Measurements from ENCODE around the gene SEC61G.

- TF ChIP-seq BACH2 (CRISPR knock-in tag; IDR thresholded peaks at IDR 0.05; ENCODE audit: borderline replicate concordance) (no peak), ISL1 (CRISPR knock-in tag; IDR thresholded peaks at IDR 0.05) (no peak), RARB (CRISPR knock-in tag; IDR thresholded peaks at IDR 0.05) (no peak), ZNF565 (CRISPR knock-in tag; conservative IDR thresholded peaks at IDR 0.05; ENCODE audit: low read depth) (no peak), PATZ1 (CRISPR knock-in tag; IDR thresholded peaks at IDR 0.05; ENCODE audit: borderline replicate concordance) (no peak), TSHZ2 (CRISPR knock-in tag; IDR thresholded peaks at IDR 0.05) (no peak), ZNF8 (CRISPR knock-in tag; IDR thresholded peaks at IDR 0.05) (no peak), CSRNP3 (CRISPR knock-in tag; IDR thresholded peaks at IDR 0.05) (no peak), ARNTL (CRISPR knock-in tag; IDR thresholded peaks at IDR 0.05; ENCODE audit: borderline replicate concordance, low read depth) (no peak)
Observed at GRCh38 chr7:54774785-54775740, 16.1 kb upstream of the SEC61G start.
